GM18868 (cell line): ENCODE results near the gene ITGB6.
"Not testable (repeated sequence)": the region's sequence is repeated elsewhere in the genome, so short reads cannot be mapped to it uniquely, and the experiment has no call there.

Source experiments
- ATAC-seq: cut with Tn5 transposase; IDR thresholded peaks from one replicate; pipeline ENCODE4 v1.9.1; 2021; ENCODE audit warnings: mild to moderate bottlenecking, moderate library complexity; ENCODE audit not compliant: unreplicated experiment

ITGB6 gene

DNA sequence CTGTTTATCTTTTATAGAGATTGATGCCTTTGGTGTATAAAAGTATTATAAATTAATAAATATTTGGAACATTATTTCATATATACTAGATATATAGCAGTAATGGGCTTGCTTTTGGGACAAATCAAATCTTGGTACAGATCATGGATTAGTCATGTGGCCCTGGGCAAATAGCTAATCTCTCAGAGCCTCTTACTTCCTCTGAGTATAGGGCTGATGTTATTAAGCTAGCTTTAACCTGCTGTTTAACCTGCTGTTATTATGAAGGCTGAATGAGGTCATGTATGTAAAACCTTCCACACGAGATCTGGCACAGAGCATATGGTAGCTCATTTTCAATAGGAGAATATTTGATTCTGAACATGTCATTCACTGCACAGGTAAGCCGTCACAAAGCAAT lies 5.7 kb downstream of the ITGB6 start:
- no peak for ATAC-seq

DNA sequence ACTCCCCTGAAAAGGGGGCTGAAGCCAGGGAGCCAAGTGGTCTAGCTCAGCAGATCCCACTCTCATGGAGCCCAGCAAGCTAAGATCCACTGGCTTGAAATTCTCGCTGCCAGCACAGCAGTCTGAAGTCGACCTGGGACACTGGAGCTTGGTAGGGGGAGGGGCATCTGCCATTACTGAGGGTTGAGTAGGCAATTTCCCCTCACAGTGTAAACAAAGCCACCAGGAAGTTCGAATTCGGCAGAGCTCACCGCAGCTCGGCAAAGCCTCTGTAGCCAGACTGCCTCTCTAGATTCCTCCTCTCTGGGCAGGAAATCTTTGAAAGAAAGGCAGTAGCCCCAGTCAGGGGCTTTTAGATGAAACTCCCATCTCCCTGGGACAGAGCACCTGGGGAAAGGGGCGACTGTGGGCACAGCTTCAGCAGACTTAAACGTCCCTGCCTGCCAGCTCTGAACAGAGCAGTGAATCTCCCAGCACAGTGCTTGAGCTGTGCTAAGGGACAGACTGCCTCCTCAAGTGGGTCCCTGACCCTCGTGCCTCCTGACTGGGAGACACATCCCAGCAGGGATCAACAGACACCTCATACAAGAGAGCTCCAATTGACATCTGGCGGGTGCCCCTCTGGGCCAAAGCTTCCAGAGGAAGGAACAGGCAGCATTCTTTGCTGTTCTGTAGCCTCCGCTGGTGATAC lies 18.8 kb downstream of the ITGB6 start:
- not testable (repeated sequence) for ATAC-seq

DNA sequence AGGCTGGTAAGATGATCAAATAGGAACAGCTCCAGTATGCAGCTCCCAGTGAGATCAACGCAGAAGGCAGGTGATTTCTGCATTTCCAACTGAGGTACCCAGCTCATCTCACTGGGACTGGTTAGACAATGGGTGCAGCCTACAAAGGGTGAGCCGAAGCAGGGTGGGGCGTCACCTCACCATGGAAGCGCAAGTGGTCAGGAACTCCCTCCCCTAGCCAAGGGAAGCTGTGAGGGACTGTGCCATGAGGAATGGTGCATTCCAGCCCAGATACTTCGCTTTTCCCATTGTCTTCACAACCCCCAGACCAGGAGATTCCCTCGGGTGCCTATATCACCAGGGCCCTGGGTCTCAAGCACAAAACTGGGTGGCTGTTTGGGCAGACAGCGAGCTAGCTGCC lies 19.4 kb downstream of the ITGB6 start:
- not testable (repeated sequence) for ATAC-seq

DNA sequence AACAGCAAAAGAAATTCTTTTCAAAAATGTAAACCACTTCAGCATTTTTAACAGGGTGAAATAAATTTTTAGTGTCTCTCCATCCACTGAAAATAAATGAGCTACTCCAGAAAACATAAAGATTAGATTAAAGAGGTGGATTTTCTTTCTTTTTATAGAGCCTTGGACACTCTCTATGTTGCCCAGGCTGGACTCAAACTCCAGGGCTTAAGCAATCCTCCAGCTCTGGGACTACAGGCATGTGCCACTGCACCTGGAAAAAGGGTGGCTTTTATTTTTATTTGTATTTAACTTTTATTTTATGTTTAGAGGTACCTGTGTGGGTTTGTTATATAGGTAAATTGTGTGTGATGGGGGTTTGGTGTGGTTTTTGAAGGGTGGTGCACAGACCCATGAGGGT lies 19.9 kb downstream of the ITGB6 start:
- no peak for ATAC-seq

DNA sequence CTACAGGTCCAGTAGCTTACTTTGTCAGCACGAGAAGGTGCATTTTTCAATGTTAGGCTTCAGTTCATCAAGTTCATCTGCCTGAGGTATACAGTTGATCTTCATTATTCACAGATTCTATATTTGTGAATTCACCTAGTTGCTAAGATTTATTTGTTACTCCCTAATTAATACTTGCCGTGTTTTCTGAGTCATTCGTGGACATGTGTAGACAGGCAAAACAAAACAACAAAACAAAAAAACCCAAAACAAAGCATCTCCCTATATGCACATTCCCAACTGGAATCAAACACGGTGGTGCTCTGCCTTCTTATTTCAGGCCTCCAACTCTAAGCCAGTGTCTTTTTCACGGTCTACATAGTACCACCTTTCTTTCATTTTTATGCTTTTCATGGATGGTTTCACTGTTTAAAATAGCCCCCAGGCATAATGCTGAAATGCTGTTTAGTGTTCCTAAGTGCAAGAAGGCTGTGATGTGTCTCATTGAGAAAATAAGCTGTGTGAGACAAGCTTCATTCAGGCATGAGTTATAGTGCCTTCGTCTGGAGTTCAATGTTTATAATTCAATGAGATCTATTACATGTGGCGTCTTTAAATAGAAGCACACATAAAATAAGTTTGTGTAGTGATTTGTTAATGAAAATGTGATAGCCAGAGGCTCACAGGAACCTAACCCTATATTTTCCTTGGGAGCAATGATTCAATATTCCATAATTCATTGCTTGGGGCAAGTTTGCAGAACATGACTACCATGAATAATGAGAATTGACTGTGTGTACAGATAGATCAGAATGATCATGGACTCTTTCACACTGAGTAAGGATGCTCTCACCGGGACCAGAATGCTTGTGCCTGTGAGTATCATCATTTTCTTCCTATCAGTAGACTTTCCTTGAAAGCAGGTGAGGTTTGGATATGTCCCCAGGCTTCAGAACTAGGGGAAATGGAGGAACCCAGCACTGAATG lies 24.6 kb downstream of the ITGB6 start:
- ATAC-seq: no peak

DNA sequence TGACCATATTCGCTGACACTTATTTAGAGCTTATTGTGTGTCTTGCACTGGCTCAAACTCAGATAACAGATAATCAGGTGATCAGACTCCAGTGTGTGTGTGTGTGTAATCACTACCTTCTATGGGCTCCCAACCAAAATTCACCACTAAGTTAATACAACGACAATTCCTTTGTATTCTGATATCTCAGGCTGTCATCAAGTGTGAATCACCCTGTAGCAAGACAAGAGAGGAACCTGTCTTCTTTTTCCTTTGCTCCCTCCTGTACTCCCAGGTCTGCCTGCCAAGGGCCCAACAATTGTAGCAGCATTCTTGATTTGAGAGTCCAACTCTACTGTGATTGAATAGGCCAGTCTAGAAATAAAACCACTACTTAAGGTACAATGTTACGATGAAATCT lies 25.8 kb downstream of the ITGB6 start:
- no peak for ATAC-seq

DNA sequence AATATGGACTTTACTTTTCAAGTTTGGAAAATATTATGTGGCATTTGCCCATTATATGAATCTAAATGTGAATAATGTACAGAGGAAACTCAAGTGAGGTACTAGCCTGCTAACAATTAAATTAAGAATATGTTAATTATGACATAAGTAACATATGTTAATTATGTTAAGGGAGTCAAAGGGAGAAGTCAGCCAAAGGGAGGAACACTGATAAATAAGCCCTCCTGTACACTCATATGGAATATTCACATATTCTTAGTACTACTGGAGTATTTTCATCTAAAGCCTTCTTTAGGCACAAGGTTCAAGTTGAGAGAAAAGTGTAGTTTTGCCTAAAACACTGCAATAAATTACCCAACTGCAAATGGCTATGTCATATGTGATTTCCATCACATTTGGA lies 30.1 kb downstream of the ITGB6 start:
- ATAC-seq: no peak

DNA sequence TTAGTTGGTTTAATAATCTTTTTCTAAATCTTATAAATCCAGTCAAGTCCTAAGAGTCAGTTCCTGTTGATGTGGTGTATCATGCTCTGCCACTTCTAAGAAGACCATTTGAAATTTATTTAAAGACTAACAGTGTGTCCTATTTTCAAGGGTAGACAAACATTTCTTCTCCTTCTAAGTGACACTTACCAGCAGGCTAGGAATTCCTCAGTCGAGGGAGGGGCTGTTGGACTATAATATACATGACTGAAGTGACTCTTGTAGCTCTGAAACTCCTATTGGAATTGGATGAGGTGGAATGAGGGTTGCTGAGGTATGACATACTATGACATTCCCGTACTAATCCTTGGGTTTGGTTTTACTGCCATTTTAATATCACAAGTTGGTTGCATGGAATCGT lies 30.6 kb downstream of the ITGB6 start:
- no peak for ATAC-seq

DNA sequence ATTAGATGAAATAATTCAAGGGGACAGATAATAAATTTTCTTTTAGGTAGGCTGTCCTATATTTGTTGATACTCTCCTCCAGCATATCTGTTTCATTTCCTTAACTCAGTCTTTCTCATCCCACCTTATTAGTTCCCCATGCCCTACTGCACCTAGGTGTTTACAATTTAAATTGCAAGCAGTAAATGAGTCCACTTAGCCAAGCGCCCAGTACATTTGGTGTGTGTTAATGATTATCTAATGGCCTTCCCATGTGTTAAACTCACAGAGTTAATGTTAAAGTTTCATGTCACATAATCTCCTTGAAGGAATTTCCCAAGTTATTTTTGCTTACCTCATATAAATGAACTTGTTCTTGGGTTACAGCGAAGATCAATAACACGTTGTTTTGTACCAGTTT lies 31.2 kb downstream of the ITGB6 start:
- ATAC-seq: no peak

DNA sequence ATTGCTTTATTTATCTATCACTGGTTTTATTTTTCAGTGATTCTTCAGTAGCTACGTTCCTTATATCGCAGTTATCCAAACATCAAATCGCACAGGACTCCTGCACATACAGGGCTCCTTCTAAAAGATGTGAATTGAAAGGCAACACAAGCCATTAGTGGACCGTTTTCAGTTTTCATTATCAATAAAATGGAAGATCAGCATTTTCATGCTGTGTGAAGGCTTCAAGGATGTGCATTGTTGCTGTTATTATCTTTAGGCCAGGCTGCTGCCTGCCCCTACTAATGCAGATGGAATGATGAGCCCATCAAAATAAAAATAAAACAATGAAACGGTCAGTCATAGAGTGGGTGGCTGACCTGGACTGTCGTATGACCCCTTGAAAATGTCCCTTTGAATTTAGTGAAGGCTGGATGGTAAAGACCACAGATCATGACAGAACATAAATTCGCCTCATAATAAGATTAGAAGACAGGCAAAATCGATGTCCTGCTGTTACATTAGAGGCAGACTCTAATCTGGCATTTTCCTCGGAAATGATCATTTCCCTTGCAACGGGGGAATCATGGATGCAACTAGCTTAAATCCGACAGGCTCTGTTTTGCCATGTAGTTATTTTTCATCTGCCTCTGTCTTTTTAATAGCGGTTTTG lies 32.9 kb downstream of the ITGB6 start:
- no peak for ATAC-seq

DNA sequence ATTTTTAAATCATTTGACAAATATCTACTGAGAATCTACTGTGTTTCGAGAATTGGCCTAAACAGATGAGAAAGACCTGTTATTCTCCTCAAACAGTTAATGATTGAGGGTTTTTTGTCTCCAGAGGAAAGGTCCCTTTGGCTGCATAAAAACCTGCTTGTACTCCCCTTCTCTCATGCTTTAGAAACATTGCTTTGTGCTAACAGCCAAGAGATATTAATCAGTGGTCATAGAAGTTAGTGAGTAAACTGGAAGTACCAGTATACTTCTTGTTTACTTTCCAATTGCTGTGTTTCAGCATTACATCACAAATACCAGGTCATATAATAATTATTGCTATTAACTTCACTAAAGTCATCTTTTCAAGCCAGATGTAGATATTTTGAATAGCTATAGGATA lies 34.1 kb downstream of the ITGB6 start:
- no peak for ATAC-seq

DNA sequence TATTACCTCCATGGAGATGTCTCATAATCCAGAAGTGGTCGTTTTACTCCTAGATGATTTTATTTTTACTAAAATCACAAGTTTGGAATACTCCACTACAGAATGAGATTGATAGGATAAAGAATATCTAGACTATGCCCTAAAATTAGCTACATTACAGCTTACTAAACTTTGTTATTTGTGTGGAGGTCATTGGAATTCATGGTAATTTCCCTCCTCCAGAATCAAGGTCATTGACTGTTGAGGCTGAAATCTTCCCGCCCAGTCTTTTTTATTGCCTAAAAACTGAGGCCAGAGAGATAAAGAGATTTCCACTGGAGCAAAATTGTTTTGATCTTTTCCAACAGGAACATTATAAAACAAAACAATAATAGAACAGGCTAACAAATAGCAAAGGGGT lies 35.0 kb downstream of the ITGB6 start:
- no peak for ATAC-seq

DNA sequence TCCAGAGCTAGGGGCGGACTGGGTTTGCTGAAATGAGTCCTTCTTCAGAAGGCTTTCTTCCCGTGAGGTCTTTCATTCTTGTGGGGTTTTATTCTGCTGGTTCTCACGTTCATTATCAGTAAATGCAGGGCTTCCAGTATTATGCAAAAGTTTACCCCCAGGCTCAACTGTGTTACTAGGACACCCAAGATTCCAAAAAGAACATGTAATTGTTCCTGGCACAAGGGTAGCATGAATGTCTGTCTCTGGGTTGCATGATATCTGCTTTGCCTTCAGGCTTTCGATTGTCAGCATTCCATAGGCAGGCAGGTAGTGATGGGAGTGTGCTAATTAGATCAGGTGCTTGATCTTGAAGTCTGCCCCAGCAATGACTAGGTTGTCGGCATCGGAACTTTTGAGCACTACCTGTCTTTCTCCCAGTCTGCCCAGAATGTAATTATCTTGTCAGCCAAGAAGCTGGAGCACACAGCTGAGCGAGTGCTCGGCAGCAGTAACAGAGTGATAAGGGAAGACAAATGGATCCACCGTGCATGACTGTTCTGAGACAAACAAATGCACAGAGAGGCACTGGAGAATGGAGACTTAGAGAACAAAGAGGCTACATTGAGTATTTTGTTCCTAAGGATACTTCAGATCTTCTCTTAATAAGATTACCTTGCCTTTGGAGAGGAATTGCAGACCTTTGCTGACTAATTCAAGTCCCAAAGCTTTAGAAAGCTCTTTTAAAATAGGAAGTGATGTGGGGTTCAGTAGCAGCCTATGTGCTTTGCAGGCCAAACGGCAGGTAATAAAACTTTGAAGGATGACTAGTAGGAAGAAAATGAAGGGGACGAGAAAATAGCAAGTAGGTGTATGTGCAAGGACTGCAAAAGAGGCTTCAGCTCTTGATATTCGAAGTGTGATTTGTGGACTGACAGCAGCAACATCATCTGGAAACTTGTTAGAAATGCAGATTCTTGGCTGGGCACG lies 41.9 kb downstream of the ITGB6 start:
- ATAC-seq: no peak

DNA sequence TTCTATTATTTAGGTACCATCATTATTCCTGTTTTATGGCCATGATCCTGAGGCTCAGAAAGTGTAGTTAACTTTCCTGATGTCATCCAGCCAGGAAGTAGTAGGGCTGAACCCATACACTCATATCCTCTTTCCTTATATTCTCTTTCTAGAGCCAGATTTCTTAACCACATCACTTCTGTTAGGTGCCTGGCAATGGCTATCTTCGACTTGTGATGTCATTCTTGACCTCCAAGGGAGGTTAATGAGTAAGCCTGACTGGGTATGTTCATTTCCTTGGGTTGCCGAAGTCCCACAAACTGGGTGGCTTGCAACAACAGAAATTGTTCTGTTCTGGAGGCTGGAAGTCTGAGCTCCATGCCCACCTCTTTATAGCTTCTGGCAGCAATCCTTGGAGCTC lies 43.4 kb downstream of the ITGB6 start:
- no peak for ATAC-seq

DNA sequence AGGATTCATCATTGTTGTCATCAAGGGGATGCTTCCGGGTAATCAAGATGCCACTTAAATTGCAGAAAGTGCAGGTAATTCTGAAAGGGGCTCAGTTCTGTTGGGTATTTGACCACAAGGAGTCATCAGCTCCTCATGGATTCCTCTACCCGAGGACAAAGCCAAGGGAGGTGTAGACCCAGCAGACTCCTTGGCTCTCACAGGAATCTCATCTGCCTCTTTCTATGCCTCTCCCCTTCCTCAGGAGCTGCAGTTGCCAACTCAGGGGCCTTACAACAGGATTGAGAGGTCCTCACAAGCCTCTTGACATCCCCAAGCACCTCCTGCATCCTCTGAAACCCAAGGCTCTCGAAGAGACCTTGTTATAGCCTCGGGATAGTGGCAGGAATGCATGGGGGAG lies 44.0 kb downstream of the ITGB6 start:
- no peak for ATAC-seq

DNA sequence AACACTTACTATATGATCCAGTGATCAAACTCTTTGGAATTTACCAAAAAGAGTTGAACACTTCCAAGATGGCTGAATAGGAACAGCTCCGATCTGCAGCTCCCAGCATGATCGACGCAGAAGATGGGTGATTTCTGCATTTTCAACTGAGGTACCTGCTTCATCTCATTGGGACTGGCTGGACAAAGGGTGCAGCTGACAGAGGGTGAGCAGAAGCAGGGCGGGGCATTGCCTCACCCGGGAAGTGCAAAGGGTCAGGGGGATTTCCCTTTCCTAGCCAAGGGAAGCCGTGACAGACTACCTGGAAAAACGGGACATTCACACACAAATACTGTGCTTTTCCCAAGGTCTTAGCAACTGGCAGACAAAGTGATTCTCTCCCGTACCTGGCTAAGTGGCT lies 51.7 kb downstream of the ITGB6 start:
- not testable (repeated sequence) for ATAC-seq

DNA sequence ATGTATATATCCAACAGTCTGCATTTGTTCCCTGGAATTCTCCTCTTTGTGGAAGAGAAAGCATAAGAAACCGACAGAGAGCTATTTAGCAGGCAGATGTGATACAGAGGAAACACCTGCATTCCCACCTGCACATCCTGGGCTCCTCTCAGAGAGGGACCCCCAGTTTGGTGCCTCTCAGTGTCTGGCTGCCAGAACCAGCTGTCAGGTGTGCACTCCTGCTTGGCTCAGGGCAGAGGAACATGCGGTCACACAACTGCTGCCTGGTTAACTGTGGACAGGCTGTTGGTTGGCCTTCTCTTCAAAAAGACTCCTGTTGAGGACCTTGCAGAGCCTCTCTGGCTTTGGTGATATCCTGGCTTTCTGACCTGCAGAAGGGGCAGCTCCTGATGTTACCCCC lies 54.6 kb downstream of the ITGB6 start:
- ATAC-seq: no peak

DNA sequence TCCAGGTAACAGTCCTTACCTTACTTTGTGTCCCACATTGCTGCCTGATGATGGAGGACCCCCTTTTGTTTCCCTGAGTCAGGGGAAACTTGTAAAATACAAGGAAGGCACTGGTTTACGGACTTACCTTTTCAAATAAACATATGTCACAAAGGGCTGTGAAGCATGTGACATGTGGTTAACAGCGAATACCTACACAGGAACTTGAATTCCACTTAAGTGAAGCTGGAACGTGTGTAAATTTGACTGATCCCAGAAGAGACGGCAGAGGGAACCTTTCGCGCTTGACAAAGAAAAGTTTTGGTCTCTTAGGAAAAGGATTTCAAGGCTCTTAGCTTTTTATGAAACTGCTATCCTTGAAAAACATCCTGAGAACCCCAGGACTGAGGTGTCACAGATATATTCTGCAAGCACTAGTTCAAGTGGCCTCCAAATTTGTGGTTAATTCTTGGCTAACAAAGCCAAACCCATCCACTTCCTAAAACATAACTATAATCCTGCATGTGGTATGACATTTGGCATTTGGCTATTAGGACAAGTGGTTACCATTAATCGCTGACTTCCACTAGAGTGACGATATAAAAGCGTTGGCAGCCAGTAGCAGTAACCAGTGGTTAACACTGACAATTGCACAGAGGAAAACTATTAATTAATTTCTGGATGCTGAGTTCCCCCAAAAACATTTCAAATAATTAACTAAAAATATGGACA lies 55.6 kb downstream of the ITGB6 start:
- ATAC-seq: no peak

DNA sequence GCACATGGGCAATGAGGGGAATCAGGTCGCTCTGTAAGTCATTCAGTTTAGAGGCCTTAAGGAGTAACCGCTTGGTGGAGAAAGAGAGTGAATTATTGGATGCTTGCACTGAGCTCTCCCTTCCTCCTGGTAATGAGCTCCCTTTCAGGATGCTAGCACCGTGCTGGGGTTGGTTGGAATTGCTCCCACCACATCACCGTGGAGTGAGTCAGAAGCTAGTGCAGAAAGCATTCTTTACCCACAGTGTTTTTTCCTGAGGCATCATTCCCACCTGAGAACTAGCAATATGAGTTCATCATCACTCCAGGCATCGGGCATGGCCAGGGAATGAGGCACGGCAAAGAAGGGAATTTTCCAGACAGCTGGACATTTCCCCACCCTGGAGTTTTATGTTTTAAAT lies 57.6 kb downstream of the ITGB6 start:
- ATAC-seq: no peak

DNA sequence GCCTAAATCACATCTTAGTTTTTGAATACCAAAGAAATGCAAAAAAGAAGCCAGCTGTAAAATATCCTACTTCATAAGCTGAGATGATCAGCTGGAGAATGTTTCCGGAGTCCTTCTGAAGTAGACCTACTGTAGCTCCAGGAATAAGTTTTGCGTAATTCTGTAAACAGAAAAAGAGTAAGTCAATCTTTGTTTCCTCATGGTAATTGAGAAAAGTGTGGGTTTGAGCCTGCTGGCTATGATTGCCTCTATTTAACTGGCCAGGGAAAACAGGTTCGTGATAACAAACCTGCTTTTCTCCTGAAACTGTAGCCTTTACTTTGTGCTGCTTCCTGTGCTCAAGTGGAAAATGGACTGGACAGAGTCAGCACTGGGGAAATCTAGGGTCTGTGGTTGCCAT lies 58.2 kb downstream of the ITGB6 start:
- no peak for ATAC-seq
